OCI-LY7 (cell line): Measurements from ENCODE around the gene GNA15. TPM values are rescaled to one million over a fixed set of nuclear protein-coding genes. Genes with fewer than 3 reads are reported as not detected.

Source experiments
- BruUV-seq: library from RNA; stranded (reverse); fragments of 400-500 nt; replicated peaks from 2 replicates; lab custom pipeline; 2021; lab: Mats Ljungman, UMichigan
- CTCF ChIA-PET: fragments of 300-600 bp; sonication (Branson Sonifier 250); formaldehyde crosslinking; loops from one replicate; lab custom pipeline; 2022; ENCODE audit warnings: antibody characterized with exemption; ENCODE audit not compliant: unreplicated experiment; lab: Charles Lee
- POLR2A ChIA-PET: fragments of 300-600 bp; sonication (Branson Sonifier 250); formaldehyde crosslinking; loops from one replicate; lab custom pipeline; 2022; ENCODE audit warnings: antibody characterized with exemption; lab: Charles Lee
- DNase-seq: peaks from one replicate; pipeline ENCODE4 v3.0.0-alpha.2; 2015; ENCODE audit warnings: low spot score
- H2AFZ ChIP-seq: fragments of 200-600 bp; sonication (generic), shearing (Covaris generic); 2 replicates; pipeline ENCODE4 v1.6.1; 2014; ENCODE audit warnings: mild to moderate bottlenecking, antibody characterized with exemption, low read length, moderate library complexity
- H3K27ac ChIP-seq: fragments of 200-600 bp; sonication (generic); 2 replicates; pipeline ENCODE4 v1.5.1; 2014; ENCODE audit warnings: mixed run types, low read depth, mild to moderate bottlenecking, moderate library complexity, low read length, inconsistent platforms; ENCODE audit not compliant: poor library complexity, severe bottlenecking
- H3K36me3 ChIP-seq: fragments of 200-600 bp; sonication (generic); 2 replicates; pipeline ENCODE4 v1.6.1; 2014; ENCODE audit warnings: mild to moderate bottlenecking, antibody characterized with exemption, low read length, moderate library complexity, mixed read lengths; ENCODE audit not compliant: insufficient read depth
- H3K4me1 ChIP-seq: fragments of 200-600 bp; sonication (generic); 2 replicates; pipeline ENCODE4 v1.5.1; 2014; ENCODE audit warnings: mild to moderate bottlenecking, low read length; ENCODE audit not compliant: insufficient read depth, poor library complexity, severe bottlenecking
- H3K4me2 ChIP-seq: fragments of 200-600 bp; sonication (generic); 2 replicates; pipeline ENCODE4 v1.6.1; 2014; ENCODE audit warnings: mild to moderate bottlenecking, low read length
- H3K4me3 ChIP-seq: fragments of 200-600 bp; sonication (generic); 2 replicates; pipeline ENCODE4 v1.5.1; 2014; ENCODE audit warnings: mild to moderate bottlenecking, low read depth, low read length; ENCODE audit not compliant: poor library complexity, severe bottlenecking
- H3K79me2 ChIP-seq: fragments of 200-600 bp; sonication (generic); 2 replicates; pipeline ENCODE4 v1.6.1; 2016; ENCODE audit warnings: low read depth, mild to moderate bottlenecking, low read length, moderate library complexity, mixed read lengths; ENCODE audit not compliant: insufficient read depth
- H3K9me2 ChIP-seq: fragments of 200-600 bp; sonication (generic); 2 replicates; pipeline ENCODE4 v1.6.1; 2016; ENCODE audit warnings: mild to moderate bottlenecking, low read length, mixed read lengths; ENCODE audit not compliant: insufficient read depth
- H3K9me3 ChIP-seq: fragments of 200-600 bp; sonication (generic); 2 replicates; pipeline ENCODE4 v1.6.1; 2014; ENCODE audit warnings: mild to moderate bottlenecking, mixed run types, low read length, mixed read lengths
- H4K20me1 ChIP-seq: fragments of 200-600 bp; sonication (generic); 2 replicates; pipeline ENCODE4 v1.6.1; 2014; ENCODE audit warnings: mild to moderate bottlenecking, antibody characterized with exemption, low read length, moderate library complexity, mixed read lengths; ENCODE audit not compliant: insufficient read depth
- EZH2phosphoT487 ChIP-seq: fragments of 200-600 bp; sonication (generic); IDR thresholded peaks from 2 replicates; pipeline ENCODE4 v1.6.1; 2018; ENCODE audit warnings: low read depth, borderline replicate concordance, mild to moderate bottlenecking, mixed run types, antibody characterized with exemption, low read length, moderate library complexity, mixed read lengths
- intact Hi-C: fragments of 100-400 bp; cut with micrococcal nuclease; formaldehyde crosslinking; loops from one replicate; pipeline ENCODE4 v1.10.0; 2022; ENCODE audit not compliant: unreplicated experiment
- total RNA-seq, 2 experiments: library from RNA; depleted of rRNA in 1 of 2; stranded (reverse); fragments of >200 nt in 1 of 2; shearing (Covaris generic) in 1 of 2; gene quantifications; 2 replicates each; pipeline ENCODE4 v1.2.3, GENCODE V29; 2014 to 2022
- TF ChIP-seq, protein P1 (sequence below): fragments of 200-600 bp; sonication (generic); conservative IDR thresholded peaks from 2 replicates; pipeline ENCODE4 v1.5.1; 2014; ENCODE audit warnings: mild to moderate bottlenecking, antibody characterized with exemption, low read length, moderate library complexity, mixed read lengths

GNA15 gene
- total RNA-seq, 2 experiments from 2014 or later = not detected

DNA sequence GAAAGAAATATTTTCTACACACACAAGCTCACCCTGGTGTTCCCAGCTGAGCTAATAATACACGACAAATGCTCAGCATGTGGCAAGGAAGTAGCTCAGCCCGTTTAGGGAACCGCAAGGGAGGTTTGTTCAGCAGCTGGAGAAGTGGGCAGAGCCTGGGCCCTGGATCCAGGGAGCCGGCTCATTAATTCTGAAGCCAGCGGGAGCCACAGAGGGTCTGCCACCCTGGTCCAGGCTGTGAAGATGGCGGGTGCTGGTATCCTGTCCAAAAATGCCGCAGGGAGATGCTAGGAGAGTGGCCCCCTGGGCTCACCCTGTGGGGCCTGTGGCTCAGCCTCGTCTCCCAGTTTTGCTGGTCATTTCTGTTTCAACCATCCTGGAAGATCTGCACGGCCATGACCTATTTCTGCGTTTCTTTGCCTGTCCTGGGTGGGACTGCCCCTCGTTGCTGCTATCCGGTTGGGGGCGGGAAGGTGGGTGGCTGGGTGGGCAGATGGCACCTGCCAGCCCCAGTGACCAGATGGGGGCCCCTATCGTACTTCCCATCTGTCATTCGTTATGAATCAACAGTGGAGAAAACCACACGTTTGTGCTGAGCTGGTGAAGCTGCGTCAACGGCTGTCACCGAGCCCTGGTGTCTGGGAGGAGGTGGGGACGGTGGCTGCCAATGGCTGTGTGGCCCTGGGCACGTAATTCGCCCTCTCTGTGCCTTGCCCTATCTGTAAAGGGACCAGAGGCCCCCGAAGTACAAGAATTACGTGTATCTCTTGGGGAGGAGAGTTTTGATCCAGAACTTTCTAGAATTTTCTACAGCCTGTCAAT lies 2.7 kb upstream of the GNA15 start:
- Histone ChIP-seq H4K20me1 (no peaks in the 10 kb centered on the region), H3K27ac (no peak overlapping the region), H3K9me2 (no peaks in the 10 kb centered on the region), H3K79me2 (no peaks in the 10 kb centered on the region), H3K36me3 (no peaks in the 10 kb centered on the region), H3K9me3 (no peaks in the 10 kb centered on the region), H3K4me3 (no peak overlapping the region), H2AFZ (no peak overlapping the region), H3K4me1 (no peaks in the 10 kb centered on the region), H3K4me2 (no peak overlapping the region)
- CTCF ChIA-PET = interaction anchor here (0.6 kb wide), 1 partner anchor 31 kb away, joined by 3 read pairs; no protein-coding TSS in a partner anchor
- BruUV-seq = no TSS peak
- intact Hi-C loops = no loop called here
- TF ChIP-seq, protein P1, sequence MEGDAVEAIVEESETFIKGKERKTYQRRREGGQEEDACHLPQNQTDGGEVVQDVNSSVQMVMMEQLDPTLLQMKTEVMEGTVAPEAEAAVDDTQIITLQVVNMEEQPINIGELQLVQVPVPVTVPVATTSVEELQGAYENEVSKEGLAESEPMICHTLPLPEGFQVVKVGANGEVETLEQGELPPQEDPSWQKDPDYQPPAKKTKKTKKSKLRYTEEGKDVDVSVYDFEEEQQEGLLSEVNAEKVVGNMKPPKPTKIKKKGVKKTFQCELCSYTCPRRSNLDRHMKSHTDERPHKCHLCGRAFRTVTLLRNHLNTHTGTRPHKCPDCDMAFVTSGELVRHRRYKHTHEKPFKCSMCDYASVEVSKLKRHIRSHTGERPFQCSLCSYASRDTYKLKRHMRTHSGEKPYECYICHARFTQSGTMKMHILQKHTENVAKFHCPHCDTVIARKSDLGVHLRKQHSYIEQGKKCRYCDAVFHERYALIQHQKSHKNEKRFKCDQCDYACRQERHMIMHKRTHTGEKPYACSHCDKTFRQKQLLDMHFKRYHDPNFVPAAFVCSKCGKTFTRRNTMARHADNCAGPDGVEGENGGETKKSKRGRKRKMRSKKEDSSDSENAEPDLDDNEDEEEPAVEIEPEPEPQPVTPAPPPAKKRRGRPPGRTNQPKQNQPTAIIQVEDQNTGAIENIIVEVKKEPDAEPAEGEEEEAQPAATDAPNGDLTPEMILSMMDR = no peak
- no peak for TF ChIP-seq EZH2phosphoT487
- DNase-seq = no peak
- POLR2A ChIA-PET = interaction anchor here (0.6 to 0.7 kb wide), 3 partner anchors 8 to 158 kb away, joined by 4 to 6 read pairs (median 6); no protein-coding TSS in a partner anchor

DNA sequence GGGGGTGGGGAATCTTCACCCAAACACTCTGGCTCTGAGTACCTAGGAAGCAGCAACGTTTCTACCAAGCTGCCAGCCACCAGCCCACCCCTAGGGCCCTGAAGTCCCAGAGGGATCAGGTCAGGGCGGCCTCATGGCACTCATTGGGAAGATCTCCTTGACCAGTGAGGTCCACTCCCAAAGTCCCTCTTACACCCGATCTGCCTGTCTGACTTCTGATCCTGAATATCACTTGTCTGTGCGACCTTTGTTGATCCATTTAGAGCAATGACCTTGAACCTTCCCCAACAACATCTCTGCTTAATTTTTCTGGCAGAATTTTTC lies 2.1 kb upstream of the GNA15 start:
- intact Hi-C loops = no loop called here
- Histone ChIP-seq H4K20me1 (no peaks in the 10 kb centered on the region), H3K4me3 (no peak overlapping the region), H3K27ac (no peak overlapping the region), H3K36me3 (no peaks in the 10 kb centered on the region), H3K4me2 (no peak overlapping the region), H2AFZ (no peak overlapping the region), H3K9me3 (no peaks in the 10 kb centered on the region), H3K4me1 (no peaks in the 10 kb centered on the region), H3K9me2 (no peaks in the 10 kb centered on the region), H3K79me2 (no peaks in the 10 kb centered on the region)
- no peak for DNase-seq
- BruUV-seq = no TSS peak
- no peak for TF ChIP-seq EZH2phosphoT487
- TF ChIP-seq, protein P1 = no peak
- POLR2A ChIA-PET = no interaction called here
- CTCF ChIA-PET = no interaction called here

DNA sequence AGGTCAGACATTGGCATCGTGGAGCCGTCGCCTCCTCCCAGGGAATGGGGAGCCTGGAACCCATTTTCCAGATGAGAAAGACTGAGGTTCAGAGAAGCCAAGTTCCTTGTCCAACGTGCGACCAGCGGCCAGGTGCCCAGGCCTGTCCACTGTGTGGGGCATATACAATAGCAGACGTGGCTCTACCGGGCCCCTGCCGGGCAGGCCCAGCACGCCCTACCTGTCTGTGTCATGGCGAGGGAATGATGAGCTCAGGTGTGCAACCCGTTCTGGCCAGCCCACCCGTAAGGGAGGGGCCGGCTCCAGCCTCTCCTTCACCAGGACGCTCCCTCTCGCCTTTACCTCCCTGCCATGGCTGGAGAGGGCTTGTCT lies 837 bp downstream of the GNA15 start:
- intact Hi-C loops = no loop called here
- H3K9me3 ChIP-seq = no peaks in the 10 kb centered on the region
- peaks cover 9% of the 10 kb centered on the region for H3K4me1 ChIP-seq
- TF ChIP-seq EZH2phosphoT487 = no peak
- TF ChIP-seq, protein P1 = no peak
- ChIA-PET CTCF (interaction anchor here (0.5 kb wide), 2 partner anchors 48 to 291 kb away, joined by 3 to 4 read pairs; no protein-coding TSS in a partner anchor), POLR2A (no interaction called here)
- H3K4me2 ChIP-seq = no peak overlapping the region
- no peaks in the 10 kb centered on the region for H3K36me3 ChIP-seq
- no peak for DNase-seq
- no peaks in the 10 kb centered on the region for H3K79me2 ChIP-seq
- H3K9me2 ChIP-seq = no peaks in the 10 kb centered on the region
- no TSS peak for BruUV-seq
- H2AFZ ChIP-seq = no peak overlapping the region
- no peak overlapping the region for H3K4me3 ChIP-seq
- no peaks in the 10 kb centered on the region for H4K20me1 ChIP-seq
- H3K27ac ChIP-seq = no peak overlapping the region
